Cardiac atrium fibroblast (primary cell): Measurements from ENCODE around the gene CST9L. TPM values are rescaled to one million over a fixed set of nuclear protein-coding genes. Genes with fewer than 3 reads are reported as not detected.

Experiments used
- total RNA-seq: library from RNA; depleted of rRNA; stranded (reverse); fragments of >200 nt; gene quantifications from 2 replicates; pipeline ENCODE4 v1.2.3, GENCODE V29; 2015

The CST9L gene, protein sequence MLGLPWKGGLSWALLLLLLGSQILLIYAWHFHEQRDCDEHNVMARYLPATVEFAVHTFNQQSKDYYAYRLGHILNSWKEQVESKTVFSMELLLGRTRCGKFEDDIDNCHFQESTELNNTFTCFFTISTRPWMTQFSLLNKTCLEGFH
- not detected in 2 replicates for total RNA-seq

GRCh38 chr20:23568320-23568970 is at the start of gene CST9L:
Gene CST9L (minus strand): TSS chr20:23568484. CDS start chr20:23568450, 34 bp downstream.

DNA sequence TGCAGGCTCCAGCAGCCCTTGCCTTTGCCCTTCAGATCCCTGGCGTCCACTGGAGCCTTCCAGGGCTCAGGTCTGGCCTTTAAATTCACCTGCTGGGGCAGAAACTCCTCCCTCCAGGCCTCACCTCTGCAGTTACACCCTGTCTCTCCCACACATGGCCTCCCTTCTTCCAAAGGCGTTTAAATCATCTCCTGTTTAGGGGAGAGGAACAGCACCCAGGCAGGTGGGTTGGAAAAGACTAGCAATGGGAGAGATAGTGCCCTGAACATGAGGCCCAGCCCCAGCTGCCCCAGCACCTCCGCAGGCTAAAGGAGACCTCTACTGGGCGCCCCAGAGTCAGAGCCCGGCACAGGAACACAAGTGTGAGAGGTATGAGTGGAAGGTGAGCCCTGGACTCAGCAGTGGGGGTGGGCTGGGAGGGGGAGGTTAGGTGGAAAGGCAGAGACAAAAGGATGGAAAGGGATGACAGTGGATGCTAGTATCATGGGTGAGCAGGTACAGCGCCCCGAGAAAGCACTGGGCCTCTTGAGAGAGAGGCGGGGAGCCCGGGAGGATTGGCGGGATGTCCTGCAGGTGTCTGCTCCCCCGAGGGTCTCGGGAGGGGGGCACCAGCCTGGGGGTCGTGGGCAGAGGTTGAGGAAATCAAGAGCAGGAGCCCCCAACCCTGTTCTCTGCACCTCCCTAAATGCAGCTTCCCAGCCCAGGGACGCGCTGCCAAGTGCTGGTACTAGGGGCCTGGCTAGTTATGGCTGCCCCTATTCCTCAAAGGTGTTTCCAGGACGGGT is 37.8 kb upstream of the CST9L start, which contains the start of gene CST9:
CST9 (minus strand) TSS at position 51 of the 785 bp plus-strand sequence. CDS start 53 bp downstream, outside the sequence.

Other genes starting within 250 kb of the CST9L start
- gene NXT1, start 217.7 kb downstream of the CST9L start, total RNA-seq: 32.7 and 39.9 TPM in 2 replicates
- gene GZF1, start 206.3 kb downstream of the CST9L start, total RNA-seq: 8.1 and 9.4 TPM in 2 replicates
- 3.8 and 7.9 TPM in 2 replicates for gene NAPB, start 147.0 kb downstream of the CST9L start, total RNA-seq
- gene CSTL1, start 128.8 kb downstream of the CST9L start, total RNA-seq: not detected in 2 replicates
- not detected in 2 replicates for gene CST11, start 115.6 kb downstream of the CST9L start, total RNA-seq
- gene CST8, start 77.4 kb downstream of the CST9L start, total RNA-seq: not detected in 2 replicates
- gene CST9, start 37.4 kb upstream of the CST9L start, total RNA-seq: not detected in 2 replicates
- gene CST3, start 69.5 kb upstream of the CST9L start, total RNA-seq: 815 and 985 TPM in 2 replicates
- gene CST4, start 120.6 kb upstream of the CST9L start, total RNA-seq: not detected in 2 replicates
- gene CST1, start 182.5 kb upstream of the CST9L start, total RNA-seq: not detected in 2 replicates